ENCODE measurements around the gene MMD2.

- TF ChIP-seq CTCF (conservative IDR thresholded peaks at IDR 0.05 in 1 of 2, IDR thresholded peaks at IDR 0.05 in 1 of 2; ENCODE audit: low read depth in 1 of 2, low read length in 2 of 2) (no peak), EZH2 (IDR thresholded peaks at IDR 0.05; ENCODE audit: low read length, missing control alignments) (no peak)
These were observed 36.5 kb upstream of the MMD2 start for GRCh38 chr7:4995429-4995969.

Data from fibroblast of lung (primary cell).